ENCODE data around the gene IWS1. TPM values are rescaled to one million over a fixed set of nuclear protein-coding genes. Genes with fewer than 3 reads are reported as not detected.

IWS1 gene
- total RNA-seq, 1 experiment from 2014 or later: 70.5 TPM

DNA sequence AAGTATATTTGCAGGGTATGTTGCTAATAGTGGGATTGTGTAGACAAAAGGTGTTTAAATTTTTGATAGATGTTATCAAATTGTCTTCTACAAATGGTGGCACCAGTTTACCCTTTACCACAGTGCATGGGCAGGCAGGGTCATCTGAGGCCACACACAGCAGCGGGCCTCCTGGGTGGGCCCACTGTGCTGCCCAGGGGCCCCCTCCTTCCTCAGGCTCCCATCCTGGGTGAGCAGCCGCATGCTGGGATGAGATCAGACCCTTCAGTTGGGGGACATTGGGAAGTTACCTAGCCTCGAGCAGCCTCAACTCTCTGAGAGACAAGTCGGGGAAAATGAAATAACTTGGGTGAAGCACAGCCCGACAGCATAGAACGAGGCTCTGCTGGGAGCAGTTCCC is 18.9 kb upstream of the IWS1 start:
- Mint-ChIP-seq H3K4me1 (no peaks in the 10 kb centered on the region), H3K27ac (no peak overlapping the region), H3K9me3 (no peaks in the 10 kb centered on the region), H3K4me3 (no peak overlapping the region), H3K36me3 (no peaks in the 10 kb centered on the region), H3K27me3 (ENCODE audit: low read depth) (peaks cover 24% of the 10 kb centered on the region)
- no peak for DNase-seq (ENCODE audit: low spot score)
- no peak for ATAC-seq
- POLR2A ChIA-PET: no interaction called here
- CTCF ChIA-PET: no interaction called here
- TF ChIP-seq ETV6 (CRISPR knock-in tag; IDR thresholded peaks at IDR 0.05): no peak
- no peak for TF ChIP-seq TEAD4 (CRISPR knock-in tag; IDR thresholded peaks at IDR 0.05)
- TF ChIP-seq E2F4 (CRISPR knock-in tag; IDR thresholded peaks at IDR 0.05; ENCODE audit: borderline replicate concordance, low read depth): no peak
- TF ChIP-seq, protein P1, sequence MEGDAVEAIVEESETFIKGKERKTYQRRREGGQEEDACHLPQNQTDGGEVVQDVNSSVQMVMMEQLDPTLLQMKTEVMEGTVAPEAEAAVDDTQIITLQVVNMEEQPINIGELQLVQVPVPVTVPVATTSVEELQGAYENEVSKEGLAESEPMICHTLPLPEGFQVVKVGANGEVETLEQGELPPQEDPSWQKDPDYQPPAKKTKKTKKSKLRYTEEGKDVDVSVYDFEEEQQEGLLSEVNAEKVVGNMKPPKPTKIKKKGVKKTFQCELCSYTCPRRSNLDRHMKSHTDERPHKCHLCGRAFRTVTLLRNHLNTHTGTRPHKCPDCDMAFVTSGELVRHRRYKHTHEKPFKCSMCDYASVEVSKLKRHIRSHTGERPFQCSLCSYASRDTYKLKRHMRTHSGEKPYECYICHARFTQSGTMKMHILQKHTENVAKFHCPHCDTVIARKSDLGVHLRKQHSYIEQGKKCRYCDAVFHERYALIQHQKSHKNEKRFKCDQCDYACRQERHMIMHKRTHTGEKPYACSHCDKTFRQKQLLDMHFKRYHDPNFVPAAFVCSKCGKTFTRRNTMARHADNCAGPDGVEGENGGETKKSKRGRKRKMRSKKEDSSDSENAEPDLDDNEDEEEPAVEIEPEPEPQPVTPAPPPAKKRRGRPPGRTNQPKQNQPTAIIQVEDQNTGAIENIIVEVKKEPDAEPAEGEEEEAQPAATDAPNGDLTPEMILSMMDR (IDR thresholded peaks at IDR 0.05): no peak
- no peak for TF ChIP-seq ZNF396 (CRISPR knock-in tag; IDR thresholded peaks at IDR 0.05; ENCODE audit: borderline replicate concordance)
- no peak for TF ChIP-seq ERG (CRISPR knock-in tag; IDR thresholded peaks at IDR 0.05)
- no peak for TF ChIP-seq ZNF532 (CRISPR knock-in tag; IDR thresholded peaks at IDR 0.05; ENCODE audit: borderline replicate concordance)
- TF ChIP-seq ATF1 (CRISPR knock-in tag; IDR thresholded peaks at IDR 0.05): no peak
- no peak for TF ChIP-seq CREM (CRISPR knock-in tag; IDR thresholded peaks at IDR 0.05)
- TF ChIP-seq HMGXB4 (CRISPR knock-in tag; IDR thresholded peaks at IDR 0.05): no peak
- TF ChIP-seq ESRRA (CRISPR knock-in tag; IDR thresholded peaks at IDR 0.05; ENCODE audit: borderline replicate concordance): no peak
- no peak for TF ChIP-seq ATF3 (CRISPR knock-in tag; conservative IDR thresholded peaks at IDR 0.05)
- TF ChIP-seq SMAD3 (CRISPR knock-in tag; IDR thresholded peaks at IDR 0.05; ENCODE audit: borderline replicate concordance): no peak
- TF ChIP-seq HMGA2 (CRISPR knock-in tag; IDR thresholded peaks at IDR 0.05): no peak
- TF ChIP-seq TP53 (CRISPR knock-in tag; IDR thresholded peaks at IDR 0.05): no peak
- TF ChIP-seq SOX15 (CRISPR knock-in tag; IDR thresholded peaks at IDR 0.05): no peak
- TF ChIP-seq ZNF425 (CRISPR knock-in tag; conservative IDR thresholded peaks at IDR 0.05): no peak
- no peak for TF ChIP-seq PREB (CRISPR knock-in tag; IDR thresholded peaks at IDR 0.05; ENCODE audit: borderline replicate concordance)
- TF ChIP-seq, protein P2, sequence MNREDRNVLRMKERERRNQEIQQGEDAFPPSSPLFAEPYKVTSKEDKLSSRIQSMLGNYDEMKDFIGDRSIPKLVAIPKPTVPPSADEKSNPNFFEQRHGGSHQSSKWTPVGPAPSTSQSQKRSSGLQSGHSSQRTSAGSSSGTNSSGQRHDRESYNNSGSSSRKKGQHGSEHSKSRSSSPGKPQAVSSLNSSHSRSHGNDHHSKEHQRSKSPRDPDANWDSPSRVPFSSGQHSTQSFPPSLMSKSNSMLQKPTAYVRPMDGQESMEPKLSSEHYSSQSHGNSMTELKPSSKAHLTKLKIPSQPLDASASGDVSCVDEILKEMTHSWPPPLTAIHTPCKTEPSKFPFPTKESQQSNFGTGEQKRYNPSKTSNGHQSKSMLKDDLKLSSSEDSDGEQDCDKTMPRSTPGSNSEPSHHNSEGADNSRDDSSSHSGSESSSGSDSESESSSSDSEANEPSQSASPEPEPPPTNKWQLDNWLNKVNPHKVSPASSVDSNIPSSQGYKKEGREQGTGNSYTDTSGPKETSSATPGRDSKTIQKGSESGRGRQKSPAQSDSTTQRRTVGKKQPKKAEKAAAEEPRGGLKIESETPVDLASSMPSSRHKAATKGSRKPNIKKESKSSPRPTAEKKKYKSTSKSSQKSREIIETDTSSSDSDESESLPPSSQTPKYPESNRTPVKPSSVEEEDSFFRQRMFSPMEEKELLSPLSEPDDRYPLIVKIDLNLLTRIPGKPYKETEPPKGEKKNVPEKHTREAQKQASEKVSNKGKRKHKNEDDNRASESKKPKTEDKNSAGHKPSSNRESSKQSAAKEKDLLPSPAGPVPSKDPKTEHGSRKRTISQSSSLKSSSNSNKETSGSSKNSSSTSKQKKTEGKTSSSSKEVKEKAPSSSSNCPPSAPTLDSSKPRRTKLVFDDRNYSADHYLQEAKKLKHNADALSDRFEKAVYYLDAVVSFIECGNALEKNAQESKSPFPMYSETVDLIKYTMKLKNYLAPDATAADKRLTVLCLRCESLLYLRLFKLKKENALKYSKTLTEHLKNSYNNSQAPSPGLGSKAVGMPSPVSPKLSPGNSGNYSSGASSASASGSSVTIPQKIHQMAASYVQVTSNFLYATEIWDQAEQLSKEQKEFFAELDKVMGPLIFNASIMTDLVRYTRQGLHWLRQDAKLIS (CRISPR knock-in tag; IDR thresholded peaks at IDR 0.05; ENCODE audit: borderline replicate concordance): no peak
